Body of pancreas (tissue), 4 donors: ENCODE data around the gene APRT.
A peak's percentile ranks its signal among the peaks of the same experiment; 100 is the strongest.

ENCODE experiments used
- CTCF ChIP-seq, 7 experiments: fragments of 450-650 bp in 4 of 7; fragments of 200-600 bp in 3 of 7; sonication (generic) in 3 of 7; IDR thresholded peaks; one replicate each; pipeline ENCODE4 v1.5.1; 2016 to 2019; ENCODE audit warnings: antibody characterized with exemption in 7 of 7
- POLR2A ChIP-seq, 3 donors: fragments of 450-650 bp; IDR thresholded peaks; one replicate each; pipeline ENCODE4 v1.6.1; 2016; ENCODE audit warnings: antibody characterized with exemption in 3 of 3, mild to moderate bottlenecking in 2 of 3

GRCh38 chr16:88784074-88784855 is 27.5 kb downstream of the APRT start:
- peak in 5 of 7 experiments; percentile 26 to 40 (median 36) for TF ChIP-seq CTCF (IDR thresholded peaks at IDR 0.05)
- peak; percentile 16 to 45 (median 18) for TF ChIP-seq POLR2A (IDR thresholded peaks at IDR 0.05)
